A673 (cell line): ENCODE data around the gene INTS4.

Experiments used
- EZH2 ChIP-seq: fragments of 200-600 bp; sonication (generic); IDR thresholded peaks from 2 replicates; pipeline ENCODE4 v1.6.1; 2017; ENCODE audit warnings: borderline replicate concordance, low read depth, mild to moderate bottlenecking, mixed read lengths, antibody characterized with exemption, low read length; ENCODE audit not compliant: poor library complexity, severe bottlenecking
- TF ChIP-seq, protein P1 (sequence below): fragments of 300-800, 200-600 bp; sonication (generic); conservative IDR thresholded peaks from 2 replicates; pipeline ENCODE4 v1.5.1; 2017; ENCODE audit warnings: low read depth, mild to moderate bottlenecking, antibody characterized with exemption, low read length, moderate library complexity, mixed read lengths

DNA sequence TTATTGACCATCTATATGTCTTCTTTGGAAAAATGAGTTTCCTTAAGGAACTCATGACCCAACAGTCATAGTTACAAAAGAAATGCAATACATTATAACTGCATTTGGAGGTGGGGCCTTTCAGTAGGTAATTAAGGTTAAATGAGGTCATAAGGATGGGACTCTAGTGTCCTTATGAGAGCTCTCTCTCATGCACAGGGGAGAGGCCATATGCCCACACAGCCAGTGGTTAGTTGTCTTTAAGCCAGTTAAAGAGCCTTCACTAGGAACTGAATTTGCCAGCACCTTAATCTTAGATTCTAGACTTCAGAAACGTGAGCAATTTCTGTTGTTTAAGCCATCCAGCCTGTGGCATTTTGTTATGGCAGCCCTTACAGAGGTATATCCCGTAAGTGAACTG is 27.3 kb downstream of the INTS4 start:
- TF ChIP-seq EZH2, result no peak
- TF ChIP-seq, protein P1, sequence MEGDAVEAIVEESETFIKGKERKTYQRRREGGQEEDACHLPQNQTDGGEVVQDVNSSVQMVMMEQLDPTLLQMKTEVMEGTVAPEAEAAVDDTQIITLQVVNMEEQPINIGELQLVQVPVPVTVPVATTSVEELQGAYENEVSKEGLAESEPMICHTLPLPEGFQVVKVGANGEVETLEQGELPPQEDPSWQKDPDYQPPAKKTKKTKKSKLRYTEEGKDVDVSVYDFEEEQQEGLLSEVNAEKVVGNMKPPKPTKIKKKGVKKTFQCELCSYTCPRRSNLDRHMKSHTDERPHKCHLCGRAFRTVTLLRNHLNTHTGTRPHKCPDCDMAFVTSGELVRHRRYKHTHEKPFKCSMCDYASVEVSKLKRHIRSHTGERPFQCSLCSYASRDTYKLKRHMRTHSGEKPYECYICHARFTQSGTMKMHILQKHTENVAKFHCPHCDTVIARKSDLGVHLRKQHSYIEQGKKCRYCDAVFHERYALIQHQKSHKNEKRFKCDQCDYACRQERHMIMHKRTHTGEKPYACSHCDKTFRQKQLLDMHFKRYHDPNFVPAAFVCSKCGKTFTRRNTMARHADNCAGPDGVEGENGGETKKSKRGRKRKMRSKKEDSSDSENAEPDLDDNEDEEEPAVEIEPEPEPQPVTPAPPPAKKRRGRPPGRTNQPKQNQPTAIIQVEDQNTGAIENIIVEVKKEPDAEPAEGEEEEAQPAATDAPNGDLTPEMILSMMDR, result no peak
